Fibroblast of lung (primary cell): ENCODE results near the gene EIF4G1. TPM values are rescaled to one million over a fixed set of nuclear protein-coding genes. Genes with fewer than 3 reads are reported as not detected.
"Not testable (repeated sequence)": the region's sequence is repeated elsewhere in the genome, so short reads cannot be mapped to it uniquely, and the experiment has no call there.

Experiments
- DNase-seq, 2 donors: peaks; one replicate each; pipeline versions ENCODE4 v3.0.0 to v3.0.0-alpha.2; 2010; ENCODE audit warnings: low read depth in 2 of 2
- H2AFZ ChIP-seq: 2 replicates; pipeline ENCODE4 v1.5.1; 2012; ENCODE audit warnings: low read length, control low read depth, inconsistent platforms
- H3K27ac ChIP-seq: 2 replicates; pipeline ENCODE4 v1.5.1; 2011; ENCODE audit warnings: low read length, control low read depth; ENCODE audit not compliant: insufficient read depth
- H3K27me3 ChIP-seq: 2 replicates; pipeline ENCODE4 v1.5.1; 2011; ENCODE audit warnings: mild to moderate bottlenecking, low read length; ENCODE audit not compliant: control insufficient read depth, insufficient read depth
- H3K36me3 ChIP-seq: 2 replicates; pipeline ENCODE4 v1.5.1; 2011; ENCODE audit warnings: low read length; ENCODE audit not compliant: control insufficient read depth, insufficient read depth
- H3K4me1 ChIP-seq: 2 replicates; pipeline ENCODE4 v1.5.1; 2011; ENCODE audit warnings: low read length; ENCODE audit not compliant: control insufficient read depth, insufficient read depth; ENCODE audit errors: extremely low read depth
- H3K4me2 ChIP-seq: 2 replicates; pipeline ENCODE4 v1.5.1; 2011; ENCODE audit warnings: low read length, control low read depth; ENCODE audit not compliant: insufficient read depth; ENCODE audit errors: extremely low read depth
- H3K4me3 ChIP-seq, 4 experiments: fragments of 200-600 bp in 1 of 4; sonication (generic) in 1 of 4; replicated peaks in 1 of 4; 2 replicates each; pipeline ENCODE4 v1.5.1; 2011 to 2016; ENCODE audit warnings: low read length in 4 of 4, low read depth in 3 of 4, mild to moderate bottlenecking in 3 of 4, control low read depth in 2 of 4, inconsistent platforms in 1 of 4, mixed read lengths in 1 of 4; ENCODE audit not compliant: insufficient read depth in 1 of 4; ENCODE audit errors: control extremely low read depth in 1 of 4
- H3K79me2 ChIP-seq: 2 replicates; pipeline ENCODE4 v1.5.1; 2012; ENCODE audit warnings: mild to moderate bottlenecking, low read length, inconsistent platforms; ENCODE audit not compliant: control insufficient read depth, insufficient read depth
- H3K9ac ChIP-seq: 2 replicates; pipeline ENCODE4 v1.5.1; 2011; ENCODE audit warnings: mild to moderate bottlenecking, low read length, control low read depth; ENCODE audit not compliant: insufficient read depth
- H3K9me3 ChIP-seq: 2 replicates; pipeline ENCODE4 v1.5.1; 2012; ENCODE audit warnings: low read depth, low read length; ENCODE audit not compliant: control insufficient read depth, insufficient read depth
- H4K20me1 ChIP-seq: 2 replicates; pipeline ENCODE4 v1.5.1; 2011; ENCODE audit warnings: low read length; ENCODE audit not compliant: control insufficient read depth, insufficient read depth; ENCODE audit errors: extremely low read depth
- CTCF ChIP-seq, 2 donors: IDR thresholded peaks in 1 of 2; conservative IDR thresholded peaks in 1 of 2; 1 replicate in 1 of 2; 2 replicates in 1 of 2; pipeline ENCODE4 v1.5.1; 2011 to 2012; ENCODE audit warnings: low read length in 2 of 2, control low read depth in 1 of 2, inconsistent platforms in 1 of 2, low read depth in 1 of 2, mild to moderate bottlenecking in 1 of 2
- EZH2 ChIP-seq: IDR thresholded peaks from 2 replicates; pipeline ENCODE4 v1.5.1; 2012; ENCODE audit warnings: low read length, control low read depth, mild to moderate bottlenecking; ENCODE audit errors: missing control alignments
- polyA plus RNA-seq, 2 donors: library from polyadenylated mRNA; depleted of rRNA in 1 of 2; stranded (reverse) in 1 of 2; unstranded in 1 of 2; fragments of >200 nt; gene quantifications; 2 replicates each; pipeline ENCODE4 v1.2.1, GENCODE V29; 2011 to 2012; ENCODE audit warnings: missing spikeins in 1 of 2
- total RNA-seq: library from RNA; depleted of rRNA; stranded (reverse); fragments of >200 nt; gene quantifications from 2 replicates; pipeline ENCODE4 v1.2.1, GENCODE V29; 2014

The EIF4G1 gene
- total and polyA plus RNA-seq, 2 donors (not counting 1 experiment from before 2014, with no cell fraction given) = 235 to 263 TPM

- H3K4me3 ChIP-seq = peak overlapping the region in 3 of 4 experiments; percentile 7 to 72 (median 37)
- H3K36me3 ChIP-seq = peaks cover 14% of the 10 kb centered on the region
- H3K9me3 ChIP-seq = no peaks in the 10 kb centered on the region
- no peaks in the 10 kb centered on the region for H4K20me1 ChIP-seq
- H3K9ac ChIP-seq = peak overlapping the region; percentile 28
- peak overlapping the region; percentile 92 for H3K27ac ChIP-seq
- no peak overlapping the region for H2AFZ ChIP-seq
- H3K4me1 ChIP-seq = peaks cover 29% of the 10 kb centered on the region
- H3K79me2 ChIP-seq = peaks cover 14% of the 10 kb centered on the region
- no peaks in the 10 kb centered on the region for H3K27me3 ChIP-seq
- H3K4me2 ChIP-seq = peak overlapping the region; percentile 95
- peak; percentile 83 to 84 for DNase-seq
- TF ChIP-seq EZH2 (no peak), CTCF (conservative IDR thresholded peaks at IDR 0.05 in 1 of 2, IDR thresholded peaks at IDR 0.05 in 1 of 2; ENCODE audit: low read depth in 1 of 2, low read length in 2 of 2) (peak in 1 of 2 donors; percentile 16)
Observed at GRCh38 chr3:184338511-184338945, 24.1 kb downstream of the EIF4G1 start.

GRCh38 chr3:184339001-184339400, 24.6 kb downstream of the EIF4G1 start:
- DNase-seq = no peak
- no peaks in the 10 kb centered on the region for H3K27me3 ChIP-seq
- H3K9ac ChIP-seq = peak overlapping the region; percentile 21
- TF ChIP-seq EZH2 = no peak
- H3K9me3 ChIP-seq = no peaks in the 10 kb centered on the region
- H3K36me3 ChIP-seq = peaks cover 11% of the 10 kb centered on the region
- peak overlapping the region; percentile 92 for H3K27ac ChIP-seq
- H3K4me3 ChIP-seq = peak overlapping the region in 3 of 4 experiments; percentile 7 to 72 (median 37)
- H3K4me2 ChIP-seq = peak overlapping the region; percentile 95
- no peaks in the 10 kb centered on the region for H4K20me1 ChIP-seq
- H3K4me1 ChIP-seq = peaks cover 27% of the 10 kb centered on the region
- H3K79me2 ChIP-seq = peaks cover 14% of the 10 kb centered on the region
- no peak overlapping the region for H2AFZ ChIP-seq

GRCh38 chr3:184339451-184340135, 25.2 kb downstream of the EIF4G1 start:
- not testable (repeated sequence) for H3K27me3 ChIP-seq, H2AFZ ChIP-seq, H3K4me3 ChIP-seq, H3K9me3 ChIP-seq, DNase-seq, H3K36me3 ChIP-seq, H3K9ac ChIP-seq, H4K20me1 ChIP-seq, H3K4me2 ChIP-seq
- Histone ChIP-seq H3K27ac (peak overlapping the region; percentile 92), H3K79me2 (peaks cover 14% of the 10 kb centered on the region), H3K4me1 (peaks cover 24% of the 10 kb centered on the region)

- H3K4me3 ChIP-seq = no peak overlapping the region
- no peak overlapping the region for H3K4me2 ChIP-seq
- H4K20me1 ChIP-seq = no peaks in the 10 kb centered on the region
- no peak for DNase-seq
- no peaks in the 10 kb centered on the region for H3K9me3 ChIP-seq
- H3K36me3 ChIP-seq = peaks cover 2% of the 10 kb centered on the region
- no peak overlapping the region for H3K27ac ChIP-seq
- TF ChIP-seq CTCF (conservative IDR thresholded peaks at IDR 0.05 in 1 of 2, IDR thresholded peaks at IDR 0.05 in 1 of 2; ENCODE audit: low read depth in 1 of 2, low read length in 2 of 2) = no peak
- TF ChIP-seq EZH2 = no peak
- H3K27me3 ChIP-seq = no peaks in the 10 kb centered on the region
- H2AFZ ChIP-seq = no peak overlapping the region
- peaks cover 12% of the 10 kb centered on the region for H3K79me2 ChIP-seq
- H3K9ac ChIP-seq = no peak overlapping the region
- H3K4me1 ChIP-seq = peaks cover 20% of the 10 kb centered on the region
Observed at GRCh38 chr3:184341925-184342324, 27.5 kb downstream of the EIF4G1 start.
